Ishikawa (cell line): ENCODE measurements around the gene MEF2A.

Experiments
- CEBPB ChIP-seq: IDR thresholded peaks from 2 replicates; pipeline ENCODE4 v1.6.1; 2012
- CREB1 ChIP-seq: IDR thresholded peaks from 2 replicates; pipeline ENCODE4 v1.6.1; 2012; ENCODE audit warnings: low read depth
- EGR1 ChIP-seq: IDR thresholded peaks from 2 replicates; pipeline ENCODE4 v1.6.1; 2012
- EP300 ChIP-seq: IDR thresholded peaks from 2 replicates; pipeline ENCODE4 v1.6.1; 2012; ENCODE audit warnings: borderline replicate concordance
- FOXM1 ChIP-seq: IDR thresholded peaks from 2 replicates; pipeline ENCODE4 v1.6.1; 2012; ENCODE audit warnings: low read depth, borderline replicate concordance
- MAX ChIP-seq: IDR thresholded peaks from 2 replicates; pipeline ENCODE4 v1.6.1; 2012
- NFIC ChIP-seq: IDR thresholded peaks from 2 replicates; pipeline ENCODE4 v1.6.1; 2012
- RAD21 ChIP-seq: IDR thresholded peaks from 2 replicates; pipeline ENCODE4 v1.6.1; 2012; ENCODE audit warnings: low read depth
- REST ChIP-seq: IDR thresholded peaks from 2 replicates; pipeline ENCODE4 v1.6.1; 2012; ENCODE audit warnings: low read depth, mild to moderate bottlenecking
- TAF1 ChIP-seq: IDR thresholded peaks from 2 replicates; pipeline ENCODE4 v1.6.1; 2012; ENCODE audit warnings: low read depth, mild to moderate bottlenecking
- TCF12 ChIP-seq: IDR thresholded peaks from 2 replicates; pipeline ENCODE4 v1.6.1; 2012; ENCODE audit warnings: low read depth
- TEAD4 ChIP-seq: IDR thresholded peaks from 2 replicates; pipeline ENCODE4 v1.6.1; 2012
- USF1 ChIP-seq: IDR thresholded peaks from 2 replicates; pipeline ENCODE4 v1.6.1; 2012
- YY1 ChIP-seq: IDR thresholded peaks from 2 replicates; pipeline ENCODE4 v1.6.1; 2012; ENCODE audit warnings: low read depth
- ZBTB7A ChIP-seq: IDR thresholded peaks from 2 replicates; pipeline ENCODE4 v1.6.1; 2012; ENCODE audit warnings: low read depth

The MEF2A gene

GRCh38 chr15:99719096-99719541 is 153.3 kb downstream of the MEF2A start:
- TF ChIP-seq EGR1 (no peak), TAF1 (no peak), NFIC (no peak), YY1 (no peak), FOXM1 (no peak), TEAD4 (no peak), RAD21 (no peak), USF1 (no peak), CEBPB (no peak), ZBTB7A (no peak), EP300 (no peak)

- no peak for TF ChIP-seq TEAD4
- no peak for TF ChIP-seq USF1
- TF ChIP-seq EGR1: no peak
- no peak for TF ChIP-seq RAD21
- TF ChIP-seq TAF1: no peak
- TF ChIP-seq ZBTB7A: no peak
- no peak for TF ChIP-seq MAX
- no peak for TF ChIP-seq TCF12
- TF ChIP-seq NFIC: no peak
- no peak for TF ChIP-seq EP300
- no peak for TF ChIP-seq CREB1
- no peak for TF ChIP-seq FOXM1
- TF ChIP-seq YY1: no peak
- no peak for TF ChIP-seq CEBPB
- TF ChIP-seq REST: no peak
Measured at GRCh38 chr15:99720533-99720932, 154.7 kb downstream of the MEF2A start.

- TF ChIP-seq EP300: no peak
- TF ChIP-seq USF1: no peak
- no peak for TF ChIP-seq NFIC
- no peak for TF ChIP-seq MAX
- TF ChIP-seq RAD21: no peak
- TF ChIP-seq CREB1: no peak
- TF ChIP-seq ZBTB7A: no peak
- TF ChIP-seq FOXM1: no peak
- TF ChIP-seq EGR1: no peak
- no peak for TF ChIP-seq REST
- TF ChIP-seq CEBPB: no peak
- TF ChIP-seq YY1: no peak
Measured at GRCh38 chr15:99721104-99721778, 155.5 kb downstream of the MEF2A start.

GRCh38 chr15:99721896-99722295 is 156.1 kb downstream of the MEF2A start:
- TF ChIP-seq RAD21 (no peak), YY1 (no peak), TCF12 (no peak), CREB1 (no peak), EGR1 (no peak), NFIC (no peak), MAX (no peak), REST (no peak), TAF1 (no peak), CEBPB (no peak), ZBTB7A (no peak), TEAD4 (no peak), FOXM1 (no peak), USF1 (no peak), EP300 (no peak)
